Keratinocyte (primary cell): ENCODE measurements around the gene FNDC3B.

Experiments used
- CTCF ChIP-seq, 3 experiments: IDR thresholded peaks in 1 of 3; conservative IDR thresholded peaks in 1 of 3; optimal IDR thresholded peaks in 1 of 3; 2 replicates in 2 of 3; 3 replicates in 1 of 3; pipeline versions ENCODE3 to v1.5.1; 2011; ENCODE audit warnings: low read length in 3 of 3, mild to moderate bottlenecking in 3 of 3, moderate library complexity in 2 of 3, control low read depth in 1 of 3, inconsistent platforms in 1 of 3; ENCODE audit not compliant: insufficient read depth in 2 of 3; ENCODE audit errors: extremely low read depth in 1 of 3
- EZH2 ChIP-seq: IDR thresholded peaks from one replicate; pipeline ENCODE4 v1.6.1; 2012; ENCODE audit warnings: inconsistent platforms, mild to moderate bottlenecking, low read length, moderate library complexity

- TF ChIP-seq EZH2 (no peak), CTCF (optimal IDR thresholded peaks at IDR 0.05 in 1 of 3, IDR thresholded peaks at IDR 0.05 in 1 of 3, conservative IDR thresholded peaks at IDR 0.05 in 1 of 3; ENCODE audit: extremely low read depth in 1 of 3, insufficient read depth in 2 of 3, low read length in 3 of 3) (no peak)
These were observed 29.6 kb upstream of the FNDC3B start for GRCh38 chr3:172009803-172010202.
